Measurements from ENCODE around the gene UBL4B. TPM values are rescaled to one million over a fixed set of nuclear protein-coding genes. Genes with fewer than 3 reads are reported as not detected.

The UBL4B gene
- total RNA-seq, 1 experiment from 2014 or later = not detected

DNA sequence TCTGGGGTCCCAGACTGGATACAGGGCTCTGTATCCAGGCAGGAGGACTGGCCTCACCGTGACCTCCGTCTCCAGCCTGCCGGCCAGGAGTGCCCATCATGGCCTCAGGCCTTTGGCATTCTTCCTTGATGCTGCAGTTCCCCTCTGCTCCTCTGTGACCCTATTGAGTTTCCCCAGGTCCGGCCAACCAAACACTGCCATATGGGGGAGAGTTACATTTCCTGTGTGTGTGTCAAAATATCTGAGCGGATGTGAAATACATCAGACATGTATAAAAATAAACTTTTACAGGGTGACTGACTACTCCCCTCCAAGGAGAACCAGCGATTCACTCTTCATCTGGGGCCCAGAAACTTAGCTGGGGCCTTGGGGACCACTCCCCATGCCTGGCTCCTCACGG lies 10.2 kb upstream of the UBL4B start:
- Mint-ChIP-seq H3K27me3 (ENCODE audit: low read depth) (peaks cover 17% of the 10 kb centered on the region), H3K36me3 (ENCODE audit: insufficient read depth in 1 of 3, low read depth in 3 of 3) (no peaks in the 10 kb centered on the region; a peak in 1 of 7 replicates), H3K9me3 (no peaks in the 10 kb centered on the region), H3K27ac (no peak overlapping the region), H3K4me1 (peaks cover 0 to 5% of the 10 kb centered on the region in 2 experiments; a peak in 1 of 4 replicates), H3K4me3 (no peak overlapping the region)
- TF ChIP-seq, protein P1, sequence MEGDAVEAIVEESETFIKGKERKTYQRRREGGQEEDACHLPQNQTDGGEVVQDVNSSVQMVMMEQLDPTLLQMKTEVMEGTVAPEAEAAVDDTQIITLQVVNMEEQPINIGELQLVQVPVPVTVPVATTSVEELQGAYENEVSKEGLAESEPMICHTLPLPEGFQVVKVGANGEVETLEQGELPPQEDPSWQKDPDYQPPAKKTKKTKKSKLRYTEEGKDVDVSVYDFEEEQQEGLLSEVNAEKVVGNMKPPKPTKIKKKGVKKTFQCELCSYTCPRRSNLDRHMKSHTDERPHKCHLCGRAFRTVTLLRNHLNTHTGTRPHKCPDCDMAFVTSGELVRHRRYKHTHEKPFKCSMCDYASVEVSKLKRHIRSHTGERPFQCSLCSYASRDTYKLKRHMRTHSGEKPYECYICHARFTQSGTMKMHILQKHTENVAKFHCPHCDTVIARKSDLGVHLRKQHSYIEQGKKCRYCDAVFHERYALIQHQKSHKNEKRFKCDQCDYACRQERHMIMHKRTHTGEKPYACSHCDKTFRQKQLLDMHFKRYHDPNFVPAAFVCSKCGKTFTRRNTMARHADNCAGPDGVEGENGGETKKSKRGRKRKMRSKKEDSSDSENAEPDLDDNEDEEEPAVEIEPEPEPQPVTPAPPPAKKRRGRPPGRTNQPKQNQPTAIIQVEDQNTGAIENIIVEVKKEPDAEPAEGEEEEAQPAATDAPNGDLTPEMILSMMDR (conservative IDR thresholded peaks at IDR 0.05) = no peak
- Histone ChIP-seq H3K79me2 (ENCODE audit: insufficient read depth, low read length) (no peaks in the 10 kb centered on the region), H4K8ac (replicated peaks; ENCODE audit: insufficient read length, low read depth, low read length) (no peak overlapping the region), H2BK12ac (ENCODE audit: insufficient read length, low read depth, low read length) (no peak overlapping the region), H4K91ac (ENCODE audit: insufficient read length, low read depth, low read length) (no peak overlapping the region), H3K14ac (ENCODE audit: insufficient read depth, low read length) (no peak overlapping the region), H3K23me2 (ENCODE audit: insufficient read length, low read depth, low read length, poor library complexity, severe bottlenecking) (no peaks in the 10 kb centered on the region), H4K5ac (ENCODE audit: insufficient read length, low read depth, low read length) (no peak overlapping the region), H3K4ac (ENCODE audit: low read depth, low read length) (no peak overlapping the region), H4K20me1 (ENCODE audit: control insufficient read depth, insufficient read depth, insufficient read length) (no peaks in the 10 kb centered on the region), H3K79me1 (ENCODE audit: insufficient read depth, low read depth, low read length, poor library complexity, severe bottlenecking) (no peaks in the 10 kb centered on the region), H3K23ac (ENCODE audit: insufficient read length, low read depth, low read length) (no peak overlapping the region), H3K9me3 (ENCODE audit: control insufficient read depth, low read depth, low read length) (no peaks in the 10 kb centered on the region), H2BK120ac (ENCODE audit: low read depth, low read length, poor library complexity, severe bottlenecking) (no peak overlapping the region), H2AK5ac (ENCODE audit: insufficient read length, low read length) (no peak overlapping the region), H2BK5ac (ENCODE audit: insufficient read length, low read length) (no peak overlapping the region), H2BK15ac (ENCODE audit: low read depth, low read length) (no peak overlapping the region), H3K18ac (ENCODE audit: insufficient read length, low read depth, low read length) (no peak overlapping the region), H3K56ac (ENCODE audit: insufficient read length, low read depth, low read length) (no peak overlapping the region), H3K4me2 (ENCODE audit: insufficient read depth, insufficient read length, low read length) (no peak overlapping the region), H3T11ph (ENCODE audit: low read length) (no peak overlapping the region), H2AFZ (ENCODE audit: low read length) (no peak overlapping the region), H3K4me1 (ENCODE audit: insufficient read depth, low read length) (no peaks in the 10 kb centered on the region), H2BK20ac (ENCODE audit: low read depth, low read length, poor library complexity, severe bottlenecking) (no peak overlapping the region), H3K9ac (ENCODE audit: extremely low read depth, insufficient read length, low read length) (no peak overlapping the region), H3K27me3 (ENCODE audit: insufficient read depth, low read length) (no peaks in the 10 kb centered on the region), H3K27ac (ENCODE audit: insufficient read length, low read depth, low read length) (no peak overlapping the region)
- DNase-seq = no peak
- WGBS (ENCODE audit: extremely low coverage, insufficient read length, low lambda C conversion rate) = no CpG with 5 or more reads among the region's 7 CpGs
